ENCODE measurements around the gene ARID2.

ARID2 gene

DNA sequence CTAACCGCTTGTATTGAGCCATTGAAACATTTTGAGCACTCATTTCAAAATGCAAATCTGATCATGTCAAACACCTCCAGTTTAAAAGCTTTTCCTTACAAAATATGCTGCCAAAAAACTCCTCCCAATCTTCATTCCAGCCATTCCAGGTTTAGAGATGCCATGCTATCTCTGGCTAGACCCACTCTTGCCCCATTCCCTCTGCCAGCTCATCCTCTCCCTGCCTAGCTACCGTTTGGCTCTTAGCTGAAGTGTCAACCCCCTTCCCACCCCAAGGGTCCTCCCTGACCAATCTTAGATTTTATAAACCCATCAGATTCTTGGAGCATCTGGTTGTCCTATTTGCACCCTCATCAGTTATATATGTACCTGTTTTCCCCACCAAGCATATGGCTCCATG is 185.9 kb downstream of the ARID2 start:
- ATAC-seq (replicated peaks) (no peak), DNase-seq (no peak)
- Mint-ChIP-seq H3K27ac (peak overlapping the region; percentile 27), H3K36me3 (peaks cover 14 to 15% of the 10 kb centered on the region in 2 donors), H3K4me3 (peak overlapping the region; percentile 4 to 60), H3K4me1 (peaks cover 9 to 13% of the 10 kb centered on the region in 2 donors), H3K9me3 (peaks cover 0 to 3% of the 10 kb centered on the region in 2 donors), H3K27me3 (no peaks in the 10 kb centered on the region)

GRCh38 chr12:45918818-45919217 is 189.3 kb downstream of the ARID2 start:
- Mint-ChIP-seq H3K9me3 (peaks cover 0 to 3% of the 10 kb centered on the region in 2 donors), H3K36me3 (peaks cover 21 to 28% of the 10 kb centered on the region in 2 donors), H3K27me3 (no peaks in the 10 kb centered on the region), H3K4me1 (peaks cover 5 to 13% of the 10 kb centered on the region in 2 donors), H3K27ac (no peak overlapping the region), H3K4me3 (no peak overlapping the region)
- DNase-seq, result no peak
- ATAC-seq (replicated peaks), result no peak

GRCh38 chr12:45928309-45928708 is 198.8 kb downstream of the ARID2 start:
- Mint-ChIP-seq H3K27me3 (no peaks in the 10 kb centered on the region), H3K4me3 (no peak overlapping the region), H3K9me3 (no peaks in the 10 kb centered on the region), H3K27ac (no peak overlapping the region), H3K4me1 (peaks cover 1 to 7% of the 10 kb centered on the region in 2 donors), H3K36me3 (peaks cover 31 to 47% of the 10 kb centered on the region in 2 donors)
- DNase-seq, result no peak
- ATAC-seq (replicated peaks), result peak in 1 of 2 donors; percentile 38

- no peak overlapping the region for H3K4me3 Mint-ChIP-seq
- H3K27me3 Mint-ChIP-seq, result no peaks in the 10 kb centered on the region
- no peak for ATAC-seq (replicated peaks)
- H3K27ac Mint-ChIP-seq, result no peak overlapping the region
- H3K4me1 Mint-ChIP-seq, result peaks cover 1 to 7% of the 10 kb centered on the region in 2 donors
- no peak for DNase-seq
- H3K36me3 Mint-ChIP-seq, result peaks cover 29 to 39% of the 10 kb centered on the region in 2 donors
- no peaks in the 10 kb centered on the region for H3K9me3 Mint-ChIP-seq
Observed at GRCh38 chr12:45930369-45930768, 200.9 kb downstream of the ARID2 start.

GRCh38 chr12:45933504-45933903 is 204.0 kb downstream of the ARID2 start:
- ATAC-seq (replicated peaks), result no peak
- H3K27ac Mint-ChIP-seq, result no peak overlapping the region
- H3K36me3 Mint-ChIP-seq, result peaks cover 18 to 25% of the 10 kb centered on the region in 2 donors
- H3K27me3 Mint-ChIP-seq, result no peaks in the 10 kb centered on the region
- no peak for DNase-seq
- peaks cover under 1 to 3% of the 10 kb centered on the region in 2 donors for H3K4me1 Mint-ChIP-seq
- H3K4me3 Mint-ChIP-seq, result no peak overlapping the region
- no peaks in the 10 kb centered on the region for H3K9me3 Mint-ChIP-seq

DNA sequence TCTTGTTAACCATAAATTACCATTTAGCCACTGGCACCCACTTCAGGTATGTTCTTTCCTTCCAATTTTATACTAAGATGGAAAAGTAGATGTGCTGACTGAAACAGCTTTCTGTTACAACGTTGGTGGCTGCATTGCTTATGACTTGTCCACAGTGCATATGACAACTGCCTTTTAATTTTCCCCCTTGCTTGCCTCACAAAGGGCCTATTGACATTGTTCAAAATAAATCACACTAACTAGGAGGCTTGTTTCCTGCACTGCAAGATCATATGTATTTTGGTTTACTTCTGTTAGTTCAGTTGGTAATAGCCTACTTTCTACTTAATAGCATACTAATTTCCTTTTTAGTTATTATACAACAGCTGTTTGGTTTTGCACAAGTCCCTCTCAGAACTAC is 205.4 kb downstream of the ARID2 start:
- H3K27ac Mint-ChIP-seq, result no peak overlapping the region
- DNase-seq (no peak), ATAC-seq (replicated peaks) (no peak)
- H3K36me3 Mint-ChIP-seq, result peaks cover 17 to 23% of the 10 kb centered on the region in 2 donors
- peaks cover 0 to 3% of the 10 kb centered on the region in 2 donors for H3K4me1 Mint-ChIP-seq
- no peaks in the 10 kb centered on the region for H3K9me3 Mint-ChIP-seq
- H3K27me3 Mint-ChIP-seq, result no peaks in the 10 kb centered on the region
- no peak overlapping the region for H3K4me3 Mint-ChIP-seq

DNA sequence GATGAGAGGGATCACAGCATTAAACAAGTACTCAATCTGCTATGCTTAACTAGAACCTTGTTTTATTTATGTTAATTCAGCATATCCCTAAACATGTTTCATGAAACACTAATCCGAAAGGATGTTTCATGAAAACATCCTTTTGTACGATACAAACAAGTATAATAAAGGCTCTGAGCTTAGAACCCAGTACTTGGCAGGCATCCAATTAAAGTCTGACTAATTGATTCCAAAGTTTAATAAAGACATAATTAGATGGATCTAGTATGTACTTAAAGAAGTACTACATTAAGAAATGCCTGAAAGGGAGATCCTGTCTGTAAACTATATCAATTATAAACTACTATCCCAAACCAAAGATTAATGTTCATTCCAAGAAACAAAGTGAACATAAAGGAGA is 209.1 kb downstream of the ARID2 start:
- H3K4me3 Mint-ChIP-seq, result no peak overlapping the region
- peaks cover 0 to 3% of the 10 kb centered on the region in 2 donors for H3K9me3 Mint-ChIP-seq
- peaks cover 30 to 37% of the 10 kb centered on the region in 2 donors for H3K36me3 Mint-ChIP-seq
- H3K27ac Mint-ChIP-seq, result no peak overlapping the region
- no peaks in the 10 kb centered on the region for H3K27me3 Mint-ChIP-seq
- peaks cover 0 to 3% of the 10 kb centered on the region in 2 donors for H3K4me1 Mint-ChIP-seq
- DNase-seq, result no peak
- ATAC-seq (replicated peaks), result no peak

DNA sequence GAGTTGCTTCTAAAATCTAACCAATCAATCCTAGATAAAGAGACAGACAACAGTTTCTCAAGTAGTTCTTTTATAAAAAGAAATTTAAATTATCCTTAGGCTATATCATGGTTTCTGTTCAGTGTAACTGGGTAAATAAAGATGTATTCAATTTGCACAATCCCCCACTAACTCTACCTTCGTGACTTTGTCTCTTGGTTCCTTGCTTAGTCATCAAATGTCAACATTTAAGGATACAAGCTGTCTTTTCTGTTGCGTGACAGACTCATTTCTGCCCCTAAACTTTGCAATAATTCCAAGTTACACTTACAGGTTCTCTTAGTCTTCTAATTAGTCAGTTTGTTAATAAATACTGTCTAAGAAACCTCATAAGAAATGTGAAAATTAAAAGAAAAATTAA is 210.3 kb downstream of the ARID2 start:
- Mint-ChIP-seq H3K4me3 (no peak overlapping the region), H3K36me3 (peaks cover 30 to 46% of the 10 kb centered on the region in 2 donors), H3K4me1 (peaks cover 0 to 3% of the 10 kb centered on the region in 2 donors), H3K27ac (no peak overlapping the region), H3K9me3 (peaks cover 0 to 3% of the 10 kb centered on the region in 2 donors), H3K27me3 (no peaks in the 10 kb centered on the region)
- no peak for ATAC-seq (replicated peaks)
- DNase-seq, result no peak

DNA sequence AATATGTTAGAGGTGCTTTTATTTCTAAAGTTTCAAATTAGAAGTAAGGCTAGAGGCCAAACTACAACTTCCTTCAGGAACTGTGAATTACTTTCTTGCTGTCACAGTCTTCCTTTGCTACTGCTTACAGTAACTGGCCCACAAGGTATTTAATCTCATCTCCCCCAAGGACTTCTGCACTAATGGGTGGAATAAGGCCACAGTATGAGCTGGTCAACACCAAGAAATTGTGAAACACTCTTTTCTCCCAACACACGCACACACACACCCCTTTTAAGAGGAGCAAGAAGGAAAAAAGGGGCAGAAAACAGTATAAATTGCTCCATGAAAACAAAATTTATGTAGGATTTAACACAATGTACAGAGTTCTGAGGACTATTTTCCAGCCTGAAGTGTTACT is 215.3 kb downstream of the ARID2 start:
- H3K27ac Mint-ChIP-seq, result peak overlapping the region; percentile 4
- H3K27me3 Mint-ChIP-seq, result no peaks in the 10 kb centered on the region
- no peak overlapping the region for H3K4me3 Mint-ChIP-seq
- peaks cover 0 to 4% of the 10 kb centered on the region in 2 donors for H3K4me1 Mint-ChIP-seq
- DNase-seq (no peak), ATAC-seq (replicated peaks) (no peak)
- H3K36me3 Mint-ChIP-seq, result peaks cover 35 to 54% of the 10 kb centered on the region in 2 donors
- peaks cover 0 to 3% of the 10 kb centered on the region in 2 donors for H3K9me3 Mint-ChIP-seq

GRCh38 chr12:45946435-45946834 is 216.9 kb downstream of the ARID2 start:
- peaks cover 0 to 3% of the 10 kb centered on the region in 2 donors for H3K9me3 Mint-ChIP-seq
- H3K36me3 Mint-ChIP-seq, result peaks cover 32 to 54% of the 10 kb centered on the region in 2 donors
- ATAC-seq (replicated peaks) (no peak), DNase-seq (no peak)
- no peak overlapping the region for H3K27ac Mint-ChIP-seq
- H3K4me3 Mint-ChIP-seq, result no peak overlapping the region
- no peaks in the 10 kb centered on the region for H3K27me3 Mint-ChIP-seq
- peaks cover 0 to 4% of the 10 kb centered on the region in 2 donors for H3K4me1 Mint-ChIP-seq

DNA sequence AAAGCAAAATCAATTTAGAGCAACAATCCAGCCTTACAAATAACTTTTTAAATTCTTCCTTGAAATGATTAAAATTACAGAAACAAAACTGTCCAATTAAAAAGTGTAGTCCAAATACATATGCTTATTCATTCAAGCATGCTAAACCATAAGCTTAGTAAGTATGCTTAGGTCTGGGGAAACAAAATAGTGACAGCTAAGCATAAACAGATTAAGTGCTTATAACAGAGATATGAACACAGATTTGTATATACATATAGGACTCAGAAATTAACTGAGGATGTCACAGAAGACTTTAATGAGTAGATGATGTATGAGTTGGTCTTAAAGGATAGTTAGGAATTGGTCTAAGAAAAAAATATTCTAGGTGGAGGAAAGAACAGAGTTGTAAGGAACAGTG is 219.0 kb downstream of the ARID2 start:
- Mint-ChIP-seq H3K9me3 (no peaks in the 10 kb centered on the region), H3K27ac (no peak overlapping the region), H3K4me1 (peaks cover 0 to 4% of the 10 kb centered on the region in 2 donors)

More for the DNA sequence above, 219.0 kb downstream of the ARID2 start:
- Mint-ChIP-seq H3K27me3 (no peaks in the 10 kb centered on the region), H3K36me3 (peaks cover 19 to 36% of the 10 kb centered on the region in 2 donors), H3K4me3 (no peak overlapping the region)
- DNase-seq (no peak), ATAC-seq (replicated peaks) (no peak)
